ENCODE data around the gene CES4A.
A peak's percentile ranks its signal among the peaks of the same experiment; 100 is the strongest.
"Not testable (repeated sequence)": the region's sequence is repeated elsewhere in the genome, so short reads cannot be mapped to it uniquely, and the experiment has no call there.

CES4A gene

GRCh38 chr16:67039260-67040020, 51.1 kb downstream of the CES4A start:
- H3K9me3 ChIP-seq (ENCODE audit: insufficient read depth, low read depth, low read length): no peaks in the 10 kb centered on the region
- no peak overlapping the region for H3K18ac ChIP-seq (ENCODE audit: low read length)
- DNase-seq: no peak
- no peak overlapping the region for H4K8ac ChIP-seq (ENCODE audit: low read depth, low read length)
- no peak overlapping the region for H3K14ac ChIP-seq (ENCODE audit: low read length)
- no peaks in the 10 kb centered on the region for H3K27me3 ChIP-seq (ENCODE audit: insufficient read depth, low read length)
- H3K79me1 ChIP-seq (ENCODE audit: low read length): no peaks in the 10 kb centered on the region
- H3K27ac ChIP-seq (ENCODE audit: low read depth, low read length): no peak overlapping the region
- H4K91ac ChIP-seq (ENCODE audit: low read depth, low read length): no peak overlapping the region
- no peak overlapping the region for H3K4me3 ChIP-seq (ENCODE audit: low read depth, low read length)
- H2AFZ ChIP-seq (ENCODE audit: insufficient read depth, low read length, poor library complexity): no peak overlapping the region
- no CpG with 5 or more reads among the region's 2 CpGs for WGBS (ENCODE audit: extremely low coverage, insufficient coverage, insufficient read length)
- H3K9ac ChIP-seq (ENCODE audit: low read length): no peak overlapping the region
- H3K23ac ChIP-seq (ENCODE audit: low read length): no peak overlapping the region
- no peak overlapping the region for H2AK5ac ChIP-seq (ENCODE audit: low read length)
- H2BK120ac ChIP-seq (ENCODE audit: insufficient read depth, low read length, poor library complexity): no peak overlapping the region
- H3K4me2 ChIP-seq (ENCODE audit: low read length): no peak overlapping the region
- no peaks in the 10 kb centered on the region for H3K4me1 ChIP-seq (ENCODE audit: control insufficient read depth in 1 of 2, insufficient read depth in 2 of 2, low read length in 2 of 2)
- H3K4ac ChIP-seq (ENCODE audit: low read depth, low read length): no peak overlapping the region
- peaks cover 2% of the 10 kb centered on the region for H3K79me2 ChIP-seq (ENCODE audit: control insufficient read depth, insufficient read depth, low read length, poor library complexity)
- H2BK5ac ChIP-seq (ENCODE audit: low read depth, low read length, poor library complexity): no peak overlapping the region
- H4K12ac ChIP-seq (ENCODE audit: low read depth, low read length): no peak overlapping the region
- peaks cover 5 to 10% of the 10 kb centered on the region in 2 experiments for H3K36me3 ChIP-seq (ENCODE audit: control insufficient read depth in 1 of 2, insufficient read depth in 2 of 2, low read length in 2 of 2)
- H2BK12ac ChIP-seq (ENCODE audit: low read length): no peak overlapping the region

GRCh38 chr16:67040166-67040565, 51.8 kb downstream of the CES4A start:
- H3K4ac ChIP-seq (ENCODE audit: low read depth, low read length): no peak overlapping the region
- no peak overlapping the region for H3K18ac ChIP-seq (ENCODE audit: low read length)
- H3K9ac ChIP-seq (ENCODE audit: low read length): no peak overlapping the region
- no peak overlapping the region for H4K12ac ChIP-seq (ENCODE audit: low read depth, low read length)
- H2BK12ac ChIP-seq (ENCODE audit: low read length): no peak overlapping the region
- no peaks in the 10 kb centered on the region for H3K4me1 ChIP-seq (ENCODE audit: control insufficient read depth in 1 of 2, insufficient read depth in 2 of 2, low read length in 2 of 2)
- no peak overlapping the region for H3K14ac ChIP-seq (ENCODE audit: low read length)
- H3K4me2 ChIP-seq (ENCODE audit: low read length): no peak overlapping the region
- no peak overlapping the region for H3K23ac ChIP-seq (ENCODE audit: low read length)
- H3K27me3 ChIP-seq (ENCODE audit: insufficient read depth, low read length): no peaks in the 10 kb centered on the region
- no peak overlapping the region for H2BK5ac ChIP-seq (ENCODE audit: low read depth, low read length, poor library complexity)
- no CpG with 5 or more reads among the region's 2 CpGs for WGBS (ENCODE audit: extremely low coverage, insufficient coverage, insufficient read length)
- no peak overlapping the region for H2AFZ ChIP-seq (ENCODE audit: insufficient read depth, low read length, poor library complexity)
- no peaks in the 10 kb centered on the region for H3K79me1 ChIP-seq (ENCODE audit: low read length)
- peaks cover under 1% of the 10 kb centered on the region for H3K79me2 ChIP-seq (ENCODE audit: control insufficient read depth, insufficient read depth, low read length, poor library complexity)
- no peak overlapping the region for H2BK120ac ChIP-seq (ENCODE audit: insufficient read depth, low read length, poor library complexity)
- no peak overlapping the region for H3K27ac ChIP-seq (ENCODE audit: low read depth, low read length)
- H4K8ac ChIP-seq (ENCODE audit: low read depth, low read length): no peak overlapping the region
- H4K91ac ChIP-seq (ENCODE audit: low read depth, low read length): no peak overlapping the region
- H2AK5ac ChIP-seq (ENCODE audit: low read length): no peak overlapping the region
- H3K36me3 ChIP-seq (ENCODE audit: control insufficient read depth in 1 of 2, insufficient read depth in 2 of 2, low read length in 2 of 2): peaks cover 7 to 8% of the 10 kb centered on the region in 2 experiments
- H3K9me3 ChIP-seq (ENCODE audit: insufficient read depth, low read depth, low read length): no peaks in the 10 kb centered on the region
- DNase-seq: no peak
- no peak overlapping the region for H3K4me3 ChIP-seq (ENCODE audit: low read depth, low read length)

GRCh38 chr16:67040906-67041305, 52.5 kb downstream of the CES4A start:
- DNase-seq: no peak
- Histone ChIP-seq H3K79me2 (ENCODE audit: control insufficient read depth, insufficient read depth, low read length, poor library complexity) (no peaks in the 10 kb centered on the region), H3K4me2 (ENCODE audit: low read length) (no peak overlapping the region), H3K4ac (ENCODE audit: low read depth, low read length) (no peak overlapping the region), H2AK5ac (ENCODE audit: low read length) (no peak overlapping the region), H3K36me3 (ENCODE audit: control insufficient read depth in 1 of 2, insufficient read depth in 2 of 2, low read length in 2 of 2) (peaks cover 8 to 11% of the 10 kb centered on the region in 2 experiments), H3K9ac (ENCODE audit: low read length) (no peak overlapping the region), H3K79me1 (ENCODE audit: low read length) (no peaks in the 10 kb centered on the region), H2BK120ac (ENCODE audit: insufficient read depth, low read length, poor library complexity) (no peak overlapping the region), H4K12ac (ENCODE audit: low read depth, low read length) (no peak overlapping the region), H2BK5ac (ENCODE audit: low read depth, low read length, poor library complexity) (no peak overlapping the region), H4K8ac (ENCODE audit: low read depth, low read length) (no peak overlapping the region), H3K4me3 (ENCODE audit: low read depth, low read length) (no peak overlapping the region), H3K23ac (ENCODE audit: low read length) (no peak overlapping the region), H3K27ac (ENCODE audit: low read depth, low read length) (no peak overlapping the region), H3K18ac (ENCODE audit: low read length) (no peak overlapping the region), H3K14ac (ENCODE audit: low read length) (no peak overlapping the region), H3K9me3 (ENCODE audit: insufficient read depth, low read depth, low read length) (no peaks in the 10 kb centered on the region), H2BK12ac (ENCODE audit: low read length) (no peak overlapping the region), H3K4me1 (ENCODE audit: control insufficient read depth in 1 of 2, insufficient read depth in 2 of 2, low read length in 2 of 2) (no peaks in the 10 kb centered on the region), H4K91ac (ENCODE audit: low read depth, low read length) (no peak overlapping the region), H2AFZ (ENCODE audit: insufficient read depth, low read length, poor library complexity) (no peak overlapping the region), H3K27me3 (ENCODE audit: insufficient read depth, low read length) (no peaks in the 10 kb centered on the region)
- no CpG with 5 or more reads among the region's 2 CpGs for WGBS (ENCODE audit: extremely low coverage, insufficient coverage, insufficient read length)

- DNase-seq; H3K79me1 ChIP-seq (ENCODE audit: low read length); H3K23ac ChIP-seq (ENCODE audit: low read length); H3K4me3 ChIP-seq (ENCODE audit: low read depth, low read length); H4K91ac ChIP-seq (ENCODE audit: low read depth, low read length); H3K9ac ChIP-seq (ENCODE audit: low read length); H2BK5ac ChIP-seq (ENCODE audit: low read depth, low read length, poor library complexity); H2AFZ ChIP-seq (ENCODE audit: insufficient read depth, low read length, poor library complexity); H2AK5ac ChIP-seq (ENCODE audit: low read length); H3K79me2 ChIP-seq (ENCODE audit: control insufficient read depth, insufficient read depth, low read length, poor library complexity); H3K14ac ChIP-seq (ENCODE audit: low read length); H2BK12ac ChIP-seq (ENCODE audit: low read length); H2BK120ac ChIP-seq (ENCODE audit: insufficient read depth, low read length, poor library complexity); H4K8ac ChIP-seq (ENCODE audit: low read depth, low read length); H3K27me3 ChIP-seq (ENCODE audit: insufficient read depth, low read length); H3K18ac ChIP-seq (ENCODE audit: low read length); H3K4me1 ChIP-seq (ENCODE audit: control insufficient read depth in 1 of 2, insufficient read depth in 2 of 2, low read length in 2 of 2); H3K9me3 ChIP-seq (ENCODE audit: insufficient read depth, low read depth, low read length); H3K4me2 ChIP-seq (ENCODE audit: low read length); H4K12ac ChIP-seq (ENCODE audit: low read depth, low read length); H3K27ac ChIP-seq (ENCODE audit: low read depth, low read length): not testable (repeated sequence)
- WGBS (ENCODE audit: extremely low coverage, insufficient coverage, insufficient read length): no CpG with 5 or more reads among the region's 4 CpGs
- H3K36me3 ChIP-seq (ENCODE audit: control insufficient read depth in 1 of 2, insufficient read depth in 2 of 2, low read length in 2 of 2): peaks cover 10% of the 10 kb centered on the region in 2 experiments
- H3K4ac ChIP-seq (ENCODE audit: low read depth, low read length): peak overlapping the region; percentile 76
Measured at GRCh38 chr16:67041520-67041919, 53.1 kb downstream of the CES4A start.

Data from trophoblast cell (in vitro differentiated cells and primary cell).